Esophagus (tissue), 2 donors: ENCODE results near the gene RNF152. TPM values are rescaled to one million over a fixed set of nuclear protein-coding genes. Genes with fewer than 3 reads are reported as not detected.

ENCODE experiments used
- H3K27ac ChIP-seq, 2 donors: one replicate each; pipeline ENCODE4 v1.5.1; 2013; ENCODE audit warnings: low read depth in 2 of 2, mild to moderate bottlenecking in 2 of 2, inconsistent platforms in 1 of 2, low read length in 1 of 2, moderate library complexity in 1 of 2
- H3K27me3 ChIP-seq, 2 donors: one replicate each; pipeline ENCODE4 v1.6.1; 2013; ENCODE audit warnings: low read length in 2 of 2, control low read depth in 1 of 2, mild to moderate bottlenecking in 1 of 2; ENCODE audit not compliant: insufficient read depth in 2 of 2, control insufficient read depth in 1 of 2
- H3K36me3 ChIP-seq, 2 donors: one replicate each; pipeline ENCODE4 v1.6.1; 2013; ENCODE audit warnings: low read length in 1 of 2; ENCODE audit not compliant: control insufficient read depth in 2 of 2, insufficient read depth in 2 of 2
- H3K4me1 ChIP-seq, 2 donors: one replicate each; pipeline ENCODE4 v1.6.1; 2013; ENCODE audit warnings: low read length in 1 of 2; ENCODE audit not compliant: control insufficient read depth in 2 of 2, insufficient read depth in 2 of 2
- H3K4me3 ChIP-seq, 2 donors: one replicate each; pipeline ENCODE4 v1.5.1; 2013; ENCODE audit warnings: low read length in 2 of 2, mild to moderate bottlenecking in 2 of 2, low read depth in 1 of 2, moderate library complexity in 1 of 2
- H3K9me3 ChIP-seq, 2 donors: one replicate each; pipeline ENCODE4 v1.6.1; 2013; ENCODE audit warnings: mild to moderate bottlenecking in 2 of 2, low read depth in 1 of 2, low read length in 1 of 2, moderate library complexity in 1 of 2; ENCODE audit not compliant: control insufficient read depth in 2 of 2, insufficient read depth in 1 of 2
- whole genome bisulfite sequencing, 2 donors: extraction: QIAGEN DNeasy Blood & Tissue Kit; methylation state at CpG; one replicate each; pipeline ENCODE4 v1.1.7; 2013; 5-methylcytosine and 5-hydroxymethylcytosine counted together
- polyA plus RNA-seq, 2 donors: library from polyadenylated mRNA; stranded (reverse); fragments of 200-250 nt; gene quantifications; one replicate each; pipeline ENCODE4 v1.2.3, GENCODE V29; 2013
- donor health status: healthy with polysubstance abuse.
- donor health status: Bipolar disorder and iron deficiency.

The RNF152 gene
- polyA plus RNA-seq, 2 donors, result 1.2 to 2.1 TPM

- Histone ChIP-seq H3K4me1 (no peaks in the 10 kb centered on the region), H3K4me3 (no peak overlapping the region), H3K27me3 (no peaks in the 10 kb centered on the region), H3K27ac (no peak overlapping the region), H3K9me3 (no peaks in the 10 kb centered on the region), H3K36me3 (no peaks in the 10 kb centered on the region)
- WGBS, 2 donors, result 81 to 90% methylated on average over 7 of the region's 7 CpGs
These were observed 47.6 kb downstream of the RNF152 start for GRCh38 chr18:61845197-61845596.

DNA sequence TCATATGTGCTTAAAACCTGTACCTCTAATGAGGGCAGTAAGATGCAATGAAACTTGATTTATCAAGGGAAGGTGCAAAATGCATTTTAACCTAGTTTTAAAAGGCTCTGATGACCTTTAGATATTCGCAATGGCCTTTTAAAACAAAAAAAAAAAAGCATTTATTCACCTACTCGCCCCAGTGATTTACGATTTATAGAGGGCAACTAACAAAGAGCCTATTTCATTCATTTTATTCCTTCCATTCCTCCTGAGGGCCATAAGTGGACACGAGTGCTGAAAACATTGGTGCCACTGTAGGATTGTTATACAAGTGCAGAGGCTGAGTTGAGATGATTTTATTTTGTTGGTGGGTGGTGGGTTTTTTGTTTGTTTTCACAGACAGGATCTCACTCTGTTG lies 48.1 kb downstream of the RNF152 start:
- Histone ChIP-seq H3K27me3 (no peaks in the 10 kb centered on the region), H3K4me3 (no peak overlapping the region), H3K4me1 (no peaks in the 10 kb centered on the region), H3K27ac (no peak overlapping the region), H3K36me3 (no peaks in the 10 kb centered on the region), H3K9me3 (no peaks in the 10 kb centered on the region)
- WGBS, 2 donors, result 89 to 90% methylated on average over 4 of the region's 4 CpGs

DNA sequence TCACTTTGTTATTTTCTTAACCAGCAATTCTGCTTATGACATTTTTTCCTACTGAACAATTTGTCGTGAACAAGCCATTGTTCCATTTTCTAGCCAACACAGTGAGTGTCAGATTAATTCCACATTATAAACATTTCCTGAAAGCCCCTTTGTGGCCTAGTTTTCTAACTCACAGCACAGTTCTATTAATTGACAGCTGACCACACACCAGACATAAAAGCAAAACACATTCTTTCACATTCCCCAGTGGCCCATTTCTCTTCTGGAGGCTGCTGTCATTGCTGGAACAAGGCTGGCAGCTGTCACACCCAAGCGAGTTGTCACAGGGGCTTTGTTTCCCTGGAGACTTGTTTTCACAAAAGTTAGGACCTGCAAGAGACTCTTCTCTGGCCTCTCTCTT lies 50.7 kb downstream of the RNF152 start:
- H3K27ac ChIP-seq, result no peak overlapping the region
- H3K4me3 ChIP-seq, result no peak overlapping the region
- H3K27me3 ChIP-seq, result no peaks in the 10 kb centered on the region
- no peaks in the 10 kb centered on the region for H3K4me1 ChIP-seq
- H3K36me3 ChIP-seq, result no peaks in the 10 kb centered on the region
- H3K9me3 ChIP-seq, result no peaks in the 10 kb centered on the region
- 50 to 64% methylated on average over 2 of the region's 2 CpGs for WGBS, 2 donors

DNA sequence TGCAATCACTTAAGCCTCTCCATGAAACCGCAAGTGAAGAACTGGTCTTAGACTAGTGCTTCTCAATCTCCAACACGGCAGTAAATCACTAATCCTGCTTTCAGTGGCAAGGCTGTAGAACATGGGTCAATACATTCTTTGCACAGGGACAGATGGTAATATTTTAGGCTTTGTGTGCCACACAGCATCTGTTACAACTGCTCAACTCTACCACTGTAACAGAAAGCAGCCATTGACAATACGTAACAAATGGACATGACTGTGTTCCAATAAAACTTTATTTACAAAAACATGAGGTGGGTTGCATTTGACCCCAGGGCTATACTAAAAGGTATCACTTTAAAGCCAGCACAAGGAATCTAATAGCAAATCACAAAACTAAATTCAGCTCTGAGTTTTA lies 51.1 kb downstream of the RNF152 start:
- H3K36me3 ChIP-seq, result no peaks in the 10 kb centered on the region
- no peaks in the 10 kb centered on the region for H3K27me3 ChIP-seq
- no peak overlapping the region for H3K4me3 ChIP-seq
- no peaks in the 10 kb centered on the region for H3K9me3 ChIP-seq
- no peaks in the 10 kb centered on the region for H3K4me1 ChIP-seq
- 65 to 87% methylated on average over 3 of the region's 3 CpGs for WGBS, 2 donors
- H3K27ac ChIP-seq, result no peak overlapping the region

GRCh38 chr18:61840324-61840723 lies 52.5 kb downstream of the RNF152 start:
- Histone ChIP-seq H3K27me3 (no peaks in the 10 kb centered on the region), H3K36me3 (no peaks in the 10 kb centered on the region), H3K4me1 (no peaks in the 10 kb centered on the region), H3K27ac (no peak overlapping the region), H3K4me3 (no peak overlapping the region), H3K9me3 (no peaks in the 10 kb centered on the region)
- 85 to 88% methylated on average over 1 of the region's 1 CpG for WGBS, 2 donors

DNA sequence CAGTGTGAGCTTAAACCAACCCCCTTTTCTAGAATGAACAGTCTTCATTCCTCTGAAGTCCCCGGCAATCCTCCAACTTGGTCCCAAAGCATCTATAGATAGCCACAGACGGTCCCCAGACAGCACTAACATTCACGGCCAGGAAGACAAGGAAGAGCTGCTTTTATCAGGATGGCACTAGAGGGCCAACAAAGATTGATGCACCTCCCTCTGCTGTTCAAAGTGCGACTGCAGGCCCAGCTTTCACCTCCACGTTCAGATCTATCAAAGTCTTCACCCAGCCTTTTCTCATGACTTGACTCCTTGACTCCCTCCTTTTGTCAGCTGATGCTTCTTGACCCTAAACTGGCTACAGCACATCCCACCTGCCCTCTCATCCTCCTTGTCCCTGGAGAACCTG lies 54.3 kb downstream of the RNF152 start:
- no peaks in the 10 kb centered on the region for H3K27me3 ChIP-seq
- H3K4me3 ChIP-seq, result no peak overlapping the region
- H3K36me3 ChIP-seq, result no peaks in the 10 kb centered on the region
- 84 to 87% methylated on average over 5 of the region's 5 CpGs for WGBS, 2 donors
- H3K27ac ChIP-seq, result no peak overlapping the region
- H3K4me1 ChIP-seq, result no peaks in the 10 kb centered on the region
- no peaks in the 10 kb centered on the region for H3K9me3 ChIP-seq

- Histone ChIP-seq H3K4me1 (no peaks in the 10 kb centered on the region), H3K36me3 (no peaks in the 10 kb centered on the region), H3K27ac (no peak overlapping the region), H3K4me3 (no peak overlapping the region), H3K27me3 (no peaks in the 10 kb centered on the region), H3K9me3 (no peaks in the 10 kb centered on the region)
- WGBS, 2 donors, result 63 to 82% methylated on average over 4 of the region's 4 CpGs
These were observed 58.8 kb downstream of the RNF152 start for GRCh38 chr18:61833978-61834377.

- WGBS, 2 donors, result 31 to 43% methylated on average over 5 of the region's 5 CpGs
- H3K4me3 ChIP-seq, result no peak overlapping the region
- no peaks in the 10 kb centered on the region for H3K4me1 ChIP-seq
- no peak overlapping the region for H3K27ac ChIP-seq
- H3K27me3 ChIP-seq, result no peaks in the 10 kb centered on the region
- no peaks in the 10 kb centered on the region for H3K36me3 ChIP-seq
- no peaks in the 10 kb centered on the region for H3K9me3 ChIP-seq
These were observed 59.4 kb downstream of the RNF152 start for GRCh38 chr18:61833387-61833786.

DNA sequence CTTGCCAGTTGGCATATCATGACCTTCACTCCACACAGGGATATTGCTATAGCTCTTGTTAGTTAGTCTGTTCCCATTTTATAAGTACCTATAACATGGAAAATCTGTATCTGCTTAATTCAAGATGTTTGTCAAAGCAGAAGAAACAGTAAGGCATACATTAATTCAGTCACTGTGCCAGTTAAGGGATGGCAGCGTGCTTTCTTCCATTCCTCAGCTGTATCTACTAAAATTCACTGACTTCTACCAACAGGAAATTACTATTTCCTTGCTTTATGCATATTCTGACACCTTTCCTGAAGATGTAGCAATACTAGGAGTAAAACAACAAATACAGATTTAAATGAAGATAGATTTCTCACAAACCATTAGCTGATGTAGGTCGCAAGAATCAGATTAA lies 59.9 kb downstream of the RNF152 start:
- no peaks in the 10 kb centered on the region for H3K36me3 ChIP-seq
- no peak overlapping the region for H3K27ac ChIP-seq
- H3K4me3 ChIP-seq, result no peak overlapping the region
- 80 to 83% methylated on average over 2 of the region's 2 CpGs for WGBS, 2 donors
- no peaks in the 10 kb centered on the region for H3K27me3 ChIP-seq
- no peaks in the 10 kb centered on the region for H3K4me1 ChIP-seq
- no peaks in the 10 kb centered on the region for H3K9me3 ChIP-seq

DNA sequence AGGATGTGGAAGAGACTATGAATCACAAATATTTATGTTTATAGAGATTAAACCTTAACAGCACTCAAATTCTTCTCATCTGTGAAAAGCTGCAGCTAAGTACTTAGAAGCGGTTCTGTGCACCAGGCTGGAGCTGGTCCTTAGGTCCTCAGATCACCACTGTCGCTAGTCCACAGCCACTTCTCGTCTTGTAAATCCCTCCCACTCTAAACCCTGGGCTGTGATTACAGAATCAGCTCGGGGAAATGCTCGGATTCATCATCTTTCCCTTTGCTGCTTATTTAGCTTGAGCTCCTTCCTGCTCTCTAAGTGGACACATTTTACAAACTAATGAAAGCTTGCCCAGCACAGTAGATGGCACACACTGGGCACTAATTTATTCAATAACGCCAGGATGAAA lies 61.7 kb downstream of the RNF152 start:
- Histone ChIP-seq H3K36me3 (no peaks in the 10 kb centered on the region), H3K4me1 (no peaks in the 10 kb centered on the region), H3K9me3 (no peaks in the 10 kb centered on the region), H3K4me3 (no peak overlapping the region), H3K27ac (no peak overlapping the region), H3K27me3 (no peaks in the 10 kb centered on the region)
- 52 to 65% methylated on average over 6 of the region's 6 CpGs for WGBS, 2 donors
